GM23248 (cell line): ENCODE data around the gene WWOX. TPM values are rescaled to one million over a fixed set of nuclear protein-coding genes. Genes with fewer than 3 reads are reported as not detected.

Experiments
- DNase-seq: peaks from one replicate; pipeline ENCODE4 v3.0.0-alpha.2; 2015
- H2AFZ ChIP-seq: fragments of 200-600 bp; sonication (generic); 2 replicates; pipeline ENCODE4 v1.6.1; 2016; ENCODE audit warnings: antibody characterized with exemption
- H3F3A ChIP-seq: fragments of 200-600 bp; sonication (generic); 2 replicates; pipeline ENCODE4 v1.6.1; 2016; ENCODE audit warnings: mild to moderate bottlenecking, antibody characterized with exemption, mixed run types; ENCODE audit not compliant: insufficient read depth
- H3K27ac ChIP-seq: fragments of 200-600 bp; sonication (generic); 2 replicates; pipeline ENCODE4 v1.5.1; 2016; ENCODE audit warnings: mild to moderate bottlenecking
- H3K27me3 ChIP-seq: fragments of 200-600 bp; sonication (generic); replicated peaks from 2 replicates; pipeline ENCODE4 v1.6.1; 2016; ENCODE audit warnings: mild to moderate bottlenecking; ENCODE audit not compliant: insufficient read depth
- H3K36me3 ChIP-seq: fragments of 200-600 bp; sonication (generic); 2 replicates; pipeline ENCODE4 v1.6.1; 2016; ENCODE audit warnings: low read depth, mild to moderate bottlenecking
- H3K4me1 ChIP-seq: fragments of 200-600 bp; sonication (generic); 2 replicates; pipeline ENCODE4 v1.6.1; 2016; ENCODE audit warnings: mild to moderate bottlenecking; ENCODE audit not compliant: insufficient read depth
- H3K4me2 ChIP-seq: fragments of 200-600 bp; sonication (generic); one replicate; pipeline ENCODE4 v1.6.1; 2016; ENCODE audit warnings: mild to moderate bottlenecking; ENCODE audit not compliant: unreplicated experiment
- H3K4me3 ChIP-seq: fragments of 200-600 bp; sonication (generic); 2 replicates; pipeline ENCODE4 v1.5.1; 2016; ENCODE audit warnings: mild to moderate bottlenecking
- H3K79me2 ChIP-seq: fragments of 200-600 bp; sonication (generic); 2 replicates; pipeline ENCODE4 v1.6.1; 2016; ENCODE audit warnings: mild to moderate bottlenecking; ENCODE audit not compliant: insufficient read depth
- H3K9ac ChIP-seq: fragments of 200-600 bp; sonication (generic); 2 replicates; pipeline ENCODE4 v1.6.1; 2016; ENCODE audit warnings: mild to moderate bottlenecking
- H3K9me2 ChIP-seq: fragments of 200-600 bp; sonication (generic); 2 replicates; pipeline ENCODE4 v1.6.1; 2016; ENCODE audit warnings: mixed run types, mild to moderate bottlenecking, moderate library complexity; ENCODE audit not compliant: insufficient read depth
- H3K9me3 ChIP-seq: fragments of 200-600 bp; sonication (generic); one replicate; pipeline ENCODE4 v1.6.1; 2017; ENCODE audit warnings: low read depth
- H4K20me1 ChIP-seq: fragments of 200-600 bp; sonication (generic); 2 replicates; pipeline ENCODE4 v1.6.0; 2016; ENCODE audit not compliant: insufficient read depth
- EZH2 ChIP-seq: fragments of 200-600 bp; sonication (generic); IDR thresholded peaks from 2 replicates; pipeline ENCODE4 v1.6.1; 2018; ENCODE audit warnings: antibody characterized with exemption, mild to moderate bottlenecking; ENCODE audit not compliant: insufficient read depth, poor library complexity, severe bottlenecking
- EZH2phosphoT487 ChIP-seq: fragments of 200-600 bp; sonication (generic); IDR thresholded peaks from 2 replicates; pipeline ENCODE4 v1.6.1; 2018; ENCODE audit warnings: antibody characterized with exemption, moderate library complexity, mild to moderate bottlenecking, low read depth; ENCODE audit not compliant: insufficient read depth
- WGBS, 2 experiments: methylation state at CpG; one replicate each; pipeline ENCODE4 v1.1.6; 2015 to 2017; ENCODE audit warnings: low lambda C conversion rate in 2 of 2, low coverage in 1 of 2; ENCODE audit errors: missing lambda C conversion rate in 2 of 2; 5-methylcytosine and 5-hydroxymethylcytosine counted together
- in situ Hi-C: fragments of 300-500 bp; cut with MboI; formaldehyde crosslinking; loops from 2 replicates; pipeline ENCODE4 v1.15.0; 2020
- polyA plus RNA-seq: library from polyadenylated mRNA; unstranded; fragments of >200 nt; fragmentation: Nextera tagmentation; extraction: Ambion mirVana; gene quantifications from 2 replicates; pipeline ENCODE4 v1.2.1, GENCODE V29; 2016
- total RNA-seq: library from RNA; depleted of rRNA; stranded (reverse); fragments of >200 nt; shearing (Covaris generic); gene quantifications from 2 replicates; pipeline ENCODE4 v1.2.3, GENCODE V29; 2014

Gene WWOX
- total and polyA plus RNA-seq, 2 experiments from 2014 or later: 4.5 to 6.6 TPM

DNA sequence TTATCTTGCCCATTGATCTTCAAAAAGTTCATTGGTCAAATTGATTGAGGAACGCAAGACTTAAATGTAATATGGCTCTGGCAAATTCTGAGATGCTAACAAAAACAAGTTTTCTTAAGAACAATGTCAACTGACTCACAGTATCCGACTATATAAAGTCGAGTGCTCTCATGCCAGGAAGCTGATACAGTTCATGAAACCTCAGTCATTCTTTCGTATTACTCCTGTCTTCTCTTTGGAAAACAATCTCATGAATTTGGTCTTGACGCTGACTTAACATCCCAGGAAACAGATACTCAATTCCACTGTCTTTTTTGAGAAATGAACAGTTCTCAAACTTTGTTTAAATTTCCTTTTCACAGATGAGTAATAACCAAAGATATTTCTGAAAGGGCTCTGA is 796.2 kb downstream of the WWOX start:
- Histone ChIP-seq H3F3A (no peaks in the 10 kb centered on the region), H3K27ac (no peak overlapping the region), H3K9me3 (no peaks in the 10 kb centered on the region), H3K4me2 (no peak overlapping the region), H3K4me1 (no peaks in the 10 kb centered on the region), H3K4me3 (no peak overlapping the region), H3K9ac (no peak overlapping the region), H2AFZ (no peak overlapping the region), H3K79me2 (no peaks in the 10 kb centered on the region), H4K20me1 (no peaks in the 10 kb centered on the region), H3K27me3 (no peaks in the 10 kb centered on the region), H3K9me2 (no peaks in the 10 kb centered on the region), H3K36me3 (no peaks in the 10 kb centered on the region)
- in situ Hi-C loops: no loop called here
- DNase-seq: no peak
- WGBS, 2 experiments: 16 to 20% methylated on average over 5 of the region's 5 CpGs
- TF ChIP-seq EZH2: no peak
- no peak for TF ChIP-seq EZH2phosphoT487

DNA sequence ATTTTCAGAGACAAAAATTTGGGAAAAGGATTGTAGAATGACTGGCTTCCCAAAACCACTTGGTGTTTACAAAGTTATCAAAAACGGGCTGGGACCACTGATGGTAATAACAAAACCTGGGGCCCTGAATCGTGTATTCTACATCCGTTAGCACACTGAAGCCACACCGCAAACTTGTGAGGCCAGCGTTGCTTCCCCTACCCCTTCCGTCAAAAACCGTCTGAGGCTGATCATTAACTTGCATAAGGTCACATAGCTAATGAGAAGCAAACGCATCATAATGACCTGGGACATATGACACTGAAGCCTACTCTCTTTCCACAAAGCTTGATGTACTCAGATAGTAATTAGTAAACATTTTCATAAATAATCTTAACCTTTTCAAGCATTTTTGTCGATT is 796.8 kb downstream of the WWOX start:
- TF ChIP-seq EZH2 (no peak), EZH2phosphoT487 (no peak)
- Histone ChIP-seq H3K4me1 (no peaks in the 10 kb centered on the region), H3K27ac (no peak overlapping the region), H3K9ac (no peak overlapping the region), H3K27me3 (no peaks in the 10 kb centered on the region), H3F3A (no peaks in the 10 kb centered on the region), H3K79me2 (no peaks in the 10 kb centered on the region), H3K4me2 (no peak overlapping the region), H4K20me1 (no peaks in the 10 kb centered on the region), H3K9me2 (no peaks in the 10 kb centered on the region), H3K36me3 (no peaks in the 10 kb centered on the region), H2AFZ (no peak overlapping the region), H3K9me3 (no peaks in the 10 kb centered on the region), H3K4me3 (no peak overlapping the region)
- in situ Hi-C loops: no loop called here
- 44 to 46% methylated on average over 9 of the region's 9 CpGs for WGBS, 2 experiments
- no peak for DNase-seq

- H3K36me3 ChIP-seq: no peaks in the 10 kb centered on the region
- TF ChIP-seq EZH2 (no peak), EZH2phosphoT487 (no peak)
- no peak for DNase-seq
- H3K27me3 ChIP-seq: no peaks in the 10 kb centered on the region
- no peak overlapping the region for H2AFZ ChIP-seq
- H4K20me1 ChIP-seq: no peaks in the 10 kb centered on the region
- no peak overlapping the region for H3K9ac ChIP-seq
- no peaks in the 10 kb centered on the region for H3K79me2 ChIP-seq
- WGBS, 2 experiments: 57 to 63% methylated on average over 5 of the region's 5 CpGs
- in situ Hi-C loops: no loop called here
- no peaks in the 10 kb centered on the region for H3K9me3 ChIP-seq
- H3K4me3 ChIP-seq: no peak overlapping the region
- no peaks in the 10 kb centered on the region for H3K4me1 ChIP-seq
- H3F3A ChIP-seq: no peaks in the 10 kb centered on the region
- no peaks in the 10 kb centered on the region for H3K9me2 ChIP-seq
- H3K4me2 ChIP-seq: no peak overlapping the region
- no peak overlapping the region for H3K27ac ChIP-seq
Measured at GRCh38 chr16:78897299-78897698, 797.8 kb downstream of the WWOX start.

- Histone ChIP-seq H3K36me3 (no peaks in the 10 kb centered on the region), H3F3A (no peaks in the 10 kb centered on the region), H3K4me1 (no peaks in the 10 kb centered on the region), H3K4me3 (no peak overlapping the region), H3K9ac (no peak overlapping the region), H4K20me1 (no peaks in the 10 kb centered on the region), H3K27ac (no peak overlapping the region), H2AFZ (no peak overlapping the region), H3K9me3 (no peaks in the 10 kb centered on the region), H3K27me3 (no peaks in the 10 kb centered on the region), H3K79me2 (no peaks in the 10 kb centered on the region), H3K4me2 (no peak overlapping the region), H3K9me2 (no peaks in the 10 kb centered on the region)
- in situ Hi-C loops: no loop called here
- DNase-seq: no peak
- 14 to 15% methylated on average over 6 of the region's 6 CpGs for WGBS, 2 experiments
- TF ChIP-seq EZH2 (no peak), EZH2phosphoT487 (no peak)
Measured at GRCh38 chr16:78900044-78900811, 800.8 kb downstream of the WWOX start.
